ENCODE measurements around the gene TMEM151B. TPM values are rescaled to one million over a fixed set of nuclear protein-coding genes. Genes with fewer than 3 reads are reported as not detected.

TMEM151B gene
- total and polyA plus RNA-seq, 2 of the 13 experiments (the other 11 are each of a cell fraction or from before 2014, with no cell fraction given) = not detected

GRCh38 chr6:44254191-44255104 is 15.8 kb upstream of the TMEM151B start (continued):
- 0 out of 2 replicates have a peak, but pooled peaks have one; percentile 12 for TF ChIP-seq MED1 (CRISPR knock-in tag; IDR thresholded peaks at IDR 0.05)
- TF ChIP-seq SP140L (CRISPR knock-in tag; IDR thresholded peaks at IDR 0.05; ENCODE audit: borderline replicate concordance) = no peak
- no peak; the same call in 1 of the 2 replicates for TF ChIP-seq SIN3A (IDR thresholded peaks at IDR 0.05; ENCODE audit: borderline replicate concordance, low read depth, low read length)
- TF ChIP-seq ZFP1 (CRISPR knock-in tag; IDR thresholded peaks at IDR 0.05) = no peak
- TF ChIP-seq ZNF740 (CRISPR knock-in tag; IDR thresholded peaks at IDR 0.05) = no peak
- TF ChIP-seq POLR2A (IDR thresholded peaks at IDR 0.05; ENCODE audit: insufficient read depth in 1 of 2, low read depth in 2 of 2, low read length in 2 of 2) = peak in 1 of 2 experiments; percentile 79; a peak in 2 of 4 replicates
- no peak for TF ChIP-seq ZNF230 (CRISPR knock-in tag; IDR thresholded peaks at IDR 0.05)
- TF ChIP-seq FOXM1 (CRISPR knock-in tag; IDR thresholded peaks at IDR 0.05) = no peak
- TF ChIP-seq ZFP36L1 (CRISPR knock-in tag; IDR thresholded peaks at IDR 0.05) = no peak
- TF ChIP-seq STAG1 (CRISPR knock-in tag; IDR thresholded peaks at IDR 0.05) = no peak
- no peak for TF ChIP-seq SMARCC2 (IDR thresholded peaks at IDR 0.05)
- peak; percentile 97 for TF ChIP-seq AGO2 (optimal IDR thresholded peaks at IDR 0.05; ENCODE audit: low read depth, low read length)
- no peak for TF ChIP-seq ZFYVE20 (CRISPR knock-in tag; IDR thresholded peaks at IDR 0.05; ENCODE audit: borderline replicate concordance, low read depth)
- no peak for TF ChIP-seq IKZF1 (IDR thresholded peaks at IDR 0.05)
- no peak for TF ChIP-seq ZBTB7A (CRISPR knock-in tag; IDR thresholded peaks at IDR 0.05)
- no peak for TF ChIP-seq ZNF33A (CRISPR knock-in tag; IDR thresholded peaks at IDR 0.05; ENCODE audit: borderline replicate concordance)
- peak; percentile 33 for TF ChIP-seq XRCC5 (optimal IDR thresholded peaks at IDR 0.05; ENCODE audit: low read length)
- TF ChIP-seq ZNF446 (CRISPR knock-in tag; IDR thresholded peaks at IDR 0.05) = no peak
- TF ChIP-seq HDAC6 (IDR thresholded peaks at IDR 0.05; ENCODE audit: low read depth, low read length) = no peak
- TF ChIP-seq SCMH1 (CRISPR knock-in tag; IDR thresholded peaks at IDR 0.05; ENCODE audit: borderline replicate concordance) = no peak
- 0 out of 2 replicates have a peak, but pooled peaks have one; percentile 20 for TF ChIP-seq NFKBIZ (CRISPR knock-in tag; IDR thresholded peaks at IDR 0.05)
- TF ChIP-seq SRSF9 (IDR thresholded peaks at IDR 0.05; ENCODE audit: borderline replicate concordance, insufficient read depth, low read depth, low read length, poor library complexity, severe bottlenecking) = no peak
- no peak for TF ChIP-seq SRY (CRISPR knock-in tag; IDR thresholded peaks at IDR 0.05)
- TF ChIP-seq KDM5B (CRISPR knock-in tag; IDR thresholded peaks at IDR 0.05; ENCODE audit: borderline replicate concordance) = peak; percentile 28; the same call in 1 of the 2 replicates
- TF ChIP-seq ZNF296 (CRISPR knock-in tag; conservative IDR thresholded peaks at IDR 0.05) = no peak
- no peak for TF ChIP-seq SIN3B (IDR thresholded peaks at IDR 0.05; ENCODE audit: low read length)
- TF ChIP-seq CENPBD1 (CRISPR knock-in tag; IDR thresholded peaks at IDR 0.05; ENCODE audit: borderline replicate concordance, low read depth) = no peak
- no peak for TF ChIP-seq ZNF510 (CRISPR knock-in tag; IDR thresholded peaks at IDR 0.05; ENCODE audit: low read depth)
- no peak for TF ChIP-seq RFX1 (IDR thresholded peaks at IDR 0.05)
- TF ChIP-seq MAX (IDR thresholded peaks at IDR 0.05) = no peak
- peak; percentile 29; the same call in 1 of the 2 replicates for TF ChIP-seq ZNF430 (CRISPR knock-in tag; IDR thresholded peaks at IDR 0.05)
- no peak; the same call in 1 of the 2 replicates for TF ChIP-seq HIVEP1 (CRISPR knock-in tag; IDR thresholded peaks at IDR 0.05)
- no peak; the same call in 1 of the 2 replicates for TF ChIP-seq DNMT3B (CRISPR knock-in tag; conservative IDR thresholded peaks at IDR 0.05)
- no peak for TF ChIP-seq FOSL1 (CRISPR knock-in tag; IDR thresholded peaks at IDR 0.05; ENCODE audit: borderline replicate concordance)

Data from HepG2 (cell line).